ENCODE data around the gene RPP25. TPM values are rescaled to one million over a fixed set of nuclear protein-coding genes. Genes with fewer than 3 reads are reported as not detected.

Gene RPP25
- polyA plus RNA-seq, 3 donors: 1.7 to 6.7 (median 6.5) TPM

- H3K27me3 ChIP-seq (ENCODE audit: control insufficient read depth in 2 of 2, insufficient read depth in 2 of 2, low read length in 2 of 2): no peaks in the 10 kb centered on the region
- 80% methylated on average over 1 of the region's 1 CpG for WGBS (ENCODE audit: insufficient coverage)
- DNase-seq: no peak
- H3K36me3 ChIP-seq (replicated peaks in 1 of 2; ENCODE audit: control insufficient read depth in 1 of 2, insufficient read depth in 2 of 2, low read length in 2 of 2): no peaks in the 10 kb centered on the region
- no peak overlapping the region for H2AFZ ChIP-seq (ENCODE audit: insufficient read depth, low read depth, low read length, poor library complexity, severe bottlenecking)
- H3K4me1 ChIP-seq (ENCODE audit: control insufficient read depth in 1 of 2, insufficient read depth in 2 of 2, low read length in 2 of 2): no peaks in the 10 kb centered on the region
- Mint-ChIP-seq H3K9me3 (peaks cover 0 to 4% (median 0%) of the 10 kb centered on the region in 7 donors), H3K27ac (no peak overlapping the region), H3K4me1 (no peaks in the 10 kb centered on the region), H3K27me3 (ENCODE audit: low read depth in 3 of 3) (peaks cover 8 to 21% (median 12%) of the 10 kb centered on the region in 3 donors), H3K4me3 (no peak overlapping the region), H3K36me3 (no peaks in the 10 kb centered on the region)
- no peak overlapping the region for H3K4me2 ChIP-seq (replicated peaks; ENCODE audit: extremely low read depth, low read length, poor library complexity, severe bottlenecking)
- no peaks in the 10 kb centered on the region for H3K9me3 ChIP-seq (replicated peaks in 1 of 2; ENCODE audit: control insufficient read depth in 1 of 2, insufficient read depth in 1 of 2, low read length in 2 of 2)
- H3K4me3 ChIP-seq (replicated peaks in 1 of 3; ENCODE audit: low read depth in 2 of 3, low read length in 3 of 3): no peak overlapping the region
- no peak for TF ChIP-seq CTCF (IDR thresholded peaks at IDR 0.05)
- no peaks in the 10 kb centered on the region for H3K79me2 ChIP-seq (ENCODE audit: insufficient read depth, low read length)
- H3K9ac ChIP-seq (ENCODE audit: insufficient read depth, low read length, poor library complexity, severe bottlenecking): no peak overlapping the region
- intact Hi-C loops (cut with micrococcal nuclease): loop anchor here in 1 of 2 donors (10.0 kb wide), 1 partner anchor 301 kb away; no protein-coding TSS in a partner anchor
- H4K20me1 ChIP-seq (ENCODE audit: insufficient read depth, low read length): no peaks in the 10 kb centered on the region
- no peak overlapping the region for H3K27ac ChIP-seq (ENCODE audit: low read depth in 1 of 2, low read length in 2 of 2)
These were observed 19.6 kb upstream of the RPP25 start for GRCh38 chr15:74976159-74976558.

GRCh38 chr15:74967670-74968069, 11.1 kb upstream of the RPP25 start:
- no peak overlapping the region for H3K27ac Mint-ChIP-seq

More at GRCh38 chr15:74967670-74968069, 11.1 kb upstream of the RPP25 start:
- no peaks in the 10 kb centered on the region for H4K20me1 ChIP-seq (ENCODE audit: insufficient read depth, low read length)
- no peak overlapping the region for H3K4me2 ChIP-seq (replicated peaks; ENCODE audit: extremely low read depth, low read length, poor library complexity, severe bottlenecking)
- H3K9me3 ChIP-seq (replicated peaks in 1 of 2; ENCODE audit: control insufficient read depth in 1 of 2, insufficient read depth in 1 of 2, low read length in 2 of 2): no peaks in the 10 kb centered on the region
- no peak overlapping the region for H3K9ac ChIP-seq (ENCODE audit: insufficient read depth, low read length, poor library complexity, severe bottlenecking)
- H3K4me1 Mint-ChIP-seq: no peaks in the 10 kb centered on the region
- DNase-seq: no peak
- H3K27me3 ChIP-seq (ENCODE audit: control insufficient read depth in 2 of 2, insufficient read depth in 2 of 2, low read length in 2 of 2): peaks cover 0 to 7% of the 10 kb centered on the region in 2 donors
- no peaks in the 10 kb centered on the region for H3K36me3 ChIP-seq (replicated peaks in 1 of 2; ENCODE audit: control insufficient read depth in 1 of 2, insufficient read depth in 2 of 2, low read length in 2 of 2)
- peaks cover 6 to 13% (median 7%) of the 10 kb centered on the region in 3 donors for H3K27me3 Mint-ChIP-seq (ENCODE audit: low read depth in 3 of 3)
- peaks cover 0 to under 1% (median 0%) of the 10 kb centered on the region in 7 donors for H3K9me3 Mint-ChIP-seq
- no peak overlapping the region for H3K27ac ChIP-seq (ENCODE audit: low read depth in 1 of 2, low read length in 2 of 2)
- H3K4me1 ChIP-seq (ENCODE audit: control insufficient read depth in 1 of 2, insufficient read depth in 2 of 2, low read length in 2 of 2): no peaks in the 10 kb centered on the region
- intact Hi-C loops (cut with micrococcal nuclease): loop anchor here in 1 of 2 donors (5.0 kb wide), 1 partner anchor 340 kb away; no protein-coding TSS in a partner anchor
- H3K4me3 Mint-ChIP-seq: no peak overlapping the region
- H3K36me3 Mint-ChIP-seq: no peaks in the 10 kb centered on the region
- no peak overlapping the region for H3K4me3 ChIP-seq (replicated peaks in 1 of 3; ENCODE audit: low read depth in 2 of 3, low read length in 3 of 3)
- no CpG with 5 or more reads among the region's 5 CpGs for WGBS (ENCODE audit: insufficient coverage)
- H3K79me2 ChIP-seq (ENCODE audit: insufficient read depth, low read length): no peaks in the 10 kb centered on the region
- no peak for TF ChIP-seq CTCF (IDR thresholded peaks at IDR 0.05)
- H2AFZ ChIP-seq (ENCODE audit: insufficient read depth, low read depth, low read length, poor library complexity, severe bottlenecking): no peak overlapping the region

Data from CD14-positive monocyte (primary cell).